ENCODE data around the gene DNAJC10.
"Not testable (repeated sequence)": the region's sequence is repeated elsewhere in the genome, so short reads cannot be mapped to it uniquely, and the experiment has no call there.

Gene DNAJC10, protein sequence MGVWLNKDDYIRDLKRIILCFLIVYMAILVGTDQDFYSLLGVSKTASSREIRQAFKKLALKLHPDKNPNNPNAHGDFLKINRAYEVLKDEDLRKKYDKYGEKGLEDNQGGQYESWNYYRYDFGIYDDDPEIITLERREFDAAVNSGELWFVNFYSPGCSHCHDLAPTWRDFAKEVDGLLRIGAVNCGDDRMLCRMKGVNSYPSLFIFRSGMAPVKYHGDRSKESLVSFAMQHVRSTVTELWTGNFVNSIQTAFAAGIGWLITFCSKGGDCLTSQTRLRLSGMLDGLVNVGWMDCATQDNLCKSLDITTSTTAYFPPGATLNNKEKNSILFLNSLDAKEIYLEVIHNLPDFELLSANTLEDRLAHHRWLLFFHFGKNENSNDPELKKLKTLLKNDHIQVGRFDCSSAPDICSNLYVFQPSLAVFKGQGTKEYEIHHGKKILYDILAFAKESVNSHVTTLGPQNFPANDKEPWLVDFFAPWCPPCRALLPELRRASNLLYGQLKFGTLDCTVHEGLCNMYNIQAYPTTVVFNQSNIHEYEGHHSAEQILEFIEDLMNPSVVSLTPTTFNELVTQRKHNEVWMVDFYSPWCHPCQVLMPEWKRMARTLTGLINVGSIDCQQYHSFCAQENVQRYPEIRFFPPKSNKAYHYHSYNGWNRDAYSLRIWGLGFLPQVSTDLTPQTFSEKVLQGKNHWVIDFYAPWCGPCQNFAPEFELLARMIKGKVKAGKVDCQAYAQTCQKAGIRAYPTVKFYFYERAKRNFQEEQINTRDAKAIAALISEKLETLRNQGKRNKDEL

DNA sequence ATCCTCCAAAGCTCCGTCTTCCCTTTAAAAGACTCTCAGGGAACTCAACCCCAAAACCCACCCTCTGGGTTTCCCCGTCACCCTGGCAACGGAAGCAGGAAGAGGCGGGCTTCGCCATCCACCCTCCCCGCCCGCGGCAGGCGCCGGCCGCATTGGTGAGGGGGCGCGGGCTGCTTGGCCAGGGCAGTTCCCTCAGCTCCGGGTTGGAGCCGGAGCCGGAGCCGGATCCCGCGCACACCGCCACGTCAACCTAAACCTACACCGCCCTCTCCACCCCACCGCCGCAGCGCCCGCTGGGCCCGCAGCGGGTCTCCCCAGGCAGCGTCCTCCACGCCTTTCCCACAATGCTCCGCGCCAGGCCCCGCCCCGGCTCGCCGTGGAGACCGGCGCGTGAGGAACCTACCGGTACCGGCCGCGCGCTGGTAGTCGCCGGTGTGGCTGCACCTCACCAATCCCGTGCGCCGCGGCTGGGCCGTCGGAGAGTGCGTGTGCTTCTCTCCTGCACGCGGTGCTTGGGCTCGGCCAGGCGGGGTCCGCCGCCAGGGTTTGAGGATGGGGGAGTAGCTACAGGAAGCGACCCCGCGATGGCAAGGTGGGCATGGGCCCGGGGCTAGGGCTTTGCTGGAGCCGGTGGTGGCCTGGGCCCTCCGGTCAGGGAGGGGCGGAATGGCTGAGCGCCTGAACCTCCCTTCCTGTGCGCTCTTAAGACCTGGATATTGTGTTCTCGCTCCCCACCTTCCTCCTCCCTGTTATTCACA, at the start of gene DNAJC10:
Gene DNAJC10 (plus strand): TSS at position 366 of the 758 bp plus-strand sequence. CDS start 1,830 bp downstream, outside the sequence.
- DNase-seq: peak; percentile 86

DNA sequence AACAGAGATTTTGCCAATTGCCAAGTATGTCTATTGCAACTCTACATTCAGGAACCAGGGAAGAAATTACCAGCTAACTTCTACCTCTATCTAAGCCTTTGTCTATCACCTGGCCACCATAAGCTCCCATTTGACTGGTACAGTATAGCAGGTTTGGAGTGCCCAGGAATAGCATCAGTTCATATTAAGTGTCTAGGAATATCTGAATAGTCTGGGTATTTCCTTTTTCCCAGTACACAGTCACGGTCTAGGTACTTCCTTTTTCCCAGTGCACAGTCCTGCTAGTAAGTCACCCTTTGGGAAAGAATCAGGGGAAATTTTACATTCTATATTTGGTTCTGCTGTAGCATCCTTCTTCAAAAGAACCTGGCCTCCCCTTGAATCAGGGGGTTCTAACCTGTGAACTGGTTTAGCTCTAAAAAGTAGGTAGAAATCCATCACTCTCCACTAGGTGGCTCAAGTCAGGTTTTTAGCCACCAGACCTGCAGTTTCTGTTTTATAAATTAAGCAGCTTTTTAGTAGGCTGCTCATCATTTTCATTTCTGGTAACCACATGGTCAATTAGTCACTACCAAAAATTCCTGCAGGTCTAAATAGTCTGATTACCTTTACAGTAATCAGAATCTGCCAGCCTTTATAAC, 49.3 kb upstream of the DNAJC10 start:
- DNase-seq: peak; percentile 19

- DNase-seq: no peak
These were observed 48.8 kb upstream of the DNAJC10 start for GRCh38 chr2:182667315-182667695.

DNA sequence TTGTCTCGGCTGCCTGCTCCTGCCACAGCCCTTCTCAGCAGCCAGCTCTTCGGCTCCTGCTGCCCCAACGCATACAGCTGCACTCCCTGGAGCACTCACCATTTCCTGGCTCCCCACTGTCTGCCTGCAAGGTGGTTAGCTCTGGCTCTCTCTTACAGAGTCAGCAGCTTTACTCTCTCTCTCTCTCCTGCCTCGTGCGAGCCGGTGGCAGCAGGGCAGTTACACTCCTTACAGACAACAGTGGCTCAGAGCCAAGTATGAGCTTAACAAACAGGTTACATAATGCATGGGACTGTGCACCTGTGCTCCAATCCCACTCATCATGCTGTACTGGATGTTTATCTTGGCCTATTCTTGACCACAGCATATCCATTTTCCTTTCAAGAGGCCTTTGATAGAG, 47.4 kb upstream of the DNAJC10 start:
- no peak for DNase-seq

GRCh38 chr2:182672466-182673165, 43.4 kb upstream of the DNAJC10 start:
- DNase-seq: no peak

DNA sequence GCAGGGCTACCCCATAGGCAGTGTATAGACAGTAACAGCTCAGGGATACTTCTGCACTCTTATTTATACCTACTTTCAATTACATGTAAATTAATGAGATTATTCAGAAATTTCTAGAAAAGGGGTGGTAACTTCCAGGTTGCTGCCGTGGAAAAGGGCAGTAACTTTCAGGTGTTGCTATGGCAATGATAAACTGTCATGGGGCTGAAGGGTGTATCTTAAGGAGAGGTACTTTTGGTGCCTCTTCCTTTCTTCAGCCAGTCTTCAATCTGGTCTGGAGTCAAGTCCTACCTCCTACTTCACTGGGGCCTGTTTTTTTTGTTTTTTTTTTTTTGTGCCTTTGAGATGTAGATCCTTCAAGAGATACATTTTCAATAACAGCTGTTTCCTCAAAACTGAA, 35.2 kb upstream of the DNAJC10 start:
- no peak for DNase-seq

DNA sequence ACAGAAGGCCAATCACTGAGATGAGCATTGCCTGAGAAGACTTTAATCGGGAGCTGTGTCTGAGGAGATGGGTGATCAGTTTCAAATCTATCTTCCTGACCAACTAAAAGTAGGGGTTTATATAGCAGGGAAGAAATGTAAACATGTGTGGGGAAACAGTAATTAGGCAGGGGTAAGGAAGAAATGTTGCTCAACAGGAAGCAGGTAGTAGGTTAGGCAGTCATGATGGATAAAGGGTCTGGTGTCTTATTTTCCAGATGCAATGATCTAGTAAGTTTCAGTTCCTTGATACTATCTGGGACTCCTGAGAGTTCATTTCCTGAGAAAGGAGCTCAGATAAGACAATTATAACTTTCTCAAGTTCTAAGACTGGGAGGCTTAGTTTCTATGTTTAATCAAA, 33.8 kb upstream of the DNAJC10 start:
- DNase-seq: no peak

DNA sequence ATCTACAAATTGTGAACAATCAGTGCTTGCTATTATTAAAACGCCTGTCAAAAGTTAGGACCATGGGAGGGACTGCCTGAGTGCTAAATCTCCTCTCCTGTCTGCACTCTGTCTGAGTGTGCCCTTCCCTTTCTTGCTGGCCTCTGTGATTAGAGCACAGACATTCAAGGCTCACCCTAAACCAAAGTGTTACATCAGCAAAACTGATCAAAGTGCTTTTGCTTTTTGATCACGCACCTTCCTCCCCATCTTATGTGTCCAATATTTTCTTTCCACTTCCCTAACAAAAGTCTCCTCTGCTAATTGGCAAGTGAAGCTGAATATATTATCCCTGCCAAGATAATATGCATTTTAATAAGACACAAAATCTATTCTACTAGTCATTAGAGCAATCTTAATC, 30.5 kb upstream of the DNAJC10 start:
- DNase-seq: no peak

GRCh38 chr2:182686763-182687162, 29.3 kb upstream of the DNAJC10 start:
- DNase-seq: not testable (repeated sequence)

GRCh38 chr2:182694189-182694588, 21.9 kb upstream of the DNAJC10 start:
- DNase-seq: no peak

GRCh38 chr2:182695776-182696175, 20.3 kb upstream of the DNAJC10 start:
- DNase-seq: no peak

DNA sequence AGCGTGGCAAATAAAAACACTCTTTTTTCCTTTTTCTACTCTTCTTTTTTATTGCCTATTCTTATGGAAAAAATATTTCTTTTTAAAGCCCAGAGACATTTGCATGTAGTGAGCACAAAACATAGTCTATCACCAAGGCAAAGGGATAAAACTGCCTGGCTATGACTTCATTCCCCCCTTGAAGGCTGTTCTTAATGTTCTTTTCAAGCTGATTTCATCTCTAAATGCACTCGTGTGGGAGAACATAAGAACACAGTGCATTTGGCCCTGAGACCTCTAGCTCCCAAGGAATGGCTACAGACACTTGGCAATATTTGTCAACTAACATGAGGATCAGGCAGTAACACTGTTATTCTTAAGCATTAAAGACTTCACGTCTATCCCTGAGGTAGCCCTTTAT, 17.4 kb upstream of the DNAJC10 start:
- no peak for DNase-seq

GRCh38 chr2:182705761-182706160, 10.3 kb upstream of the DNAJC10 start:
- no peak for DNase-seq

DNA sequence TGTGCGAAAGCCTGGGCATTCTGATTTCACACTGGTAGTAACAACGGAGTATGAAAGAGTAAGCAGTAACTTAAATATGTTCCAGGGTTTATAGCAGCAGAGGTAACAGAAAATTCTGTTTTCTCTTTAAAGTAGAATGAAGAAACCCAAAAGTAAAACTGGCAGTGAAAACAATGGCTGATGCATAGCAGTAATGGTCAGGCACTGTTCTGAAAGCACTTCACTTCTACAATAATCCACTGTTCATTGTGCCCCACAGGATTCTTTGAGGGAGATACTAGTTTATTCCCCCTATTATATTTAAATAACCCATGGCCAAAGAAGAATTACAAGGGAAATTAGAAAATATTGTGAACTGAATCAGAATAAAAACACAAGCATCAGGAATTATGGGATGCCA, 9.3 kb upstream of the DNAJC10 start:
- DNase-seq: no peak

- no peak for DNase-seq
These were observed 2.5 kb upstream of the DNAJC10 start for GRCh38 chr2:182713601-182714000.

- no peak for DNase-seq
These were observed 751 bp upstream of the DNAJC10 start for GRCh38 chr2:182715121-182715891.

- DNase-seq: no peak
These were observed 558 bp downstream of the DNAJC10 start for GRCh38 chr2:182716650-182716979.

DNA sequence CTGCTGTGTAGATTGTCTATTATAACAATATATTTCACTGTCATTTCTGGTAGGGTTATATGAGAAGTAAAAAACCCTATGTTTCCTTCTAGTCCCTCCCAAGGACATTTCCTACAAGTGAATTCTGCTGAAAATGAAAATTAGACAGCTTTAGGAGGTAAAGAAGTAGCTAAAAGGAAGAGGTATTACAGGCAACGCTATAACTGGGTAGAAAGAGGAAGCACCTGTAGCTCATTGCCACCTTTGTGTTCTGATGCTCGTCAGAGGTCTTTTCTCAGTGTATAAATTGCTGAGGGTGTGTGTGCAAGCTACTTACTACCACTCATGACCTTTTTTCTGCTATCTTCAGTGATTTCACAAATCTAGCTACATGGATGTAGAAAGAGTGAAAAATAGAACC, 1.4 kb downstream of the DNAJC10 start:
- DNase-seq: no peak

DNA sequence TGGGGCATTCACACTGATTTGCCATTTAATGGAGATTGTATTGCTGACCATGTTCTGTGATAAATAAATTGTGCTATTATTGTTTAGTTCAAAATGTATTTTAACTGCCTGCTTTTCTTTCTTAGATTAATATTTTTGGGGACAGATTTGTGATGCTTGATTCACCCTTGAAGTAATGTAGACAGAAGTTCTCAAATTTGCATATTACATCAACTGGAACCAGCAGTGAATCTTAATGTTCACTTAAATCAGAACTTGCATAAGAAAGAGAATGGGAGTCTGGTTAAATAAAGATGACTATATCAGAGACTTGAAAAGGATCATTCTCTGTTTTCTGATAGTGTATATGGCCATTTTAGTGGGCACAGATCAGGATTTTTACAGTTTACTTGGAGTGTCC, 1.8 kb downstream of the DNAJC10 start:
- DNase-seq: no peak

- no peak for DNase-seq
These were observed 2.4 kb downstream of the DNAJC10 start for GRCh38 chr2:182718459-182718858.

DNA sequence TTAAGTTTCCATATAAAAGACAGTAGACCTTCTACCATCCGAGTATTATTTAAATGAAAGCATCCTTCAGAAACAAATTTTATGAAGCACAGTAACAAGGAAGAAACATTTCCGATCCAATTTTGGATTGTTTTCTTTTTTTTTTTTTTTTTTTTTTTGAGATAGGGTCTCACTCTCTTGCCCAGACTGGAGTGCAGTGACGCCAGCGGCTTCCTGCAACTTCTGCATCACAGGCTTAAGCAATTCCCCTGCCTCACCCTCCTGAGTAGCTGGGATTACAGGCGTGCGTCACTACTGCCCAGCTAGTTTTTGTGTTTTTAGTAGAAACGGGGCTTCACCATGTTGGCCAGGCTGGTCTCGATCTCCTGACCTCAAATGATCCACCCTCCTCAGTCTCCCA, 3.1 kb downstream of the DNAJC10 start:
- DNase-seq: not testable (repeated sequence)

DNA sequence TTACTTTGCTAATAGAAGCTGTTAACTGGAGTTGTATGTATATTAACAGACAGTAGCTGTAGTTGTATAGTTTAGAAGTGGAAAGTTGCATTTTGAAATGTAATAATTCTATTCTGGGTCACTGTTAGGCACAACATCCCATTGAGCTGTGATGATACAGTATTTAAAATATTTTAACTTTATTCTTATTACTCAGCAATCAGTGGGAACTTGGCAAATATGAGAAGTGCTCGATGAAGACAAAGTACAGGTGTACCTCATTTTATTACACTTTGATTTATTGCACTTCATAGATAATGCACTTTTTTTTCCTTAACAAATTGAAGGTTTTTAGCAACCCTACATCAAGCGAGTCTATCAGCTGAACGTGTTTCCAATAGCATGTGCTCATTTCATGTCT, 8.6 kb downstream of the DNAJC10 start:
- no peak for DNase-seq
